ENCODE measurements around the gene PDE11A.
A peak's percentile ranks its signal among the peaks of the same experiment; 100 is the strongest.

Gene PDE11A

DNA sequence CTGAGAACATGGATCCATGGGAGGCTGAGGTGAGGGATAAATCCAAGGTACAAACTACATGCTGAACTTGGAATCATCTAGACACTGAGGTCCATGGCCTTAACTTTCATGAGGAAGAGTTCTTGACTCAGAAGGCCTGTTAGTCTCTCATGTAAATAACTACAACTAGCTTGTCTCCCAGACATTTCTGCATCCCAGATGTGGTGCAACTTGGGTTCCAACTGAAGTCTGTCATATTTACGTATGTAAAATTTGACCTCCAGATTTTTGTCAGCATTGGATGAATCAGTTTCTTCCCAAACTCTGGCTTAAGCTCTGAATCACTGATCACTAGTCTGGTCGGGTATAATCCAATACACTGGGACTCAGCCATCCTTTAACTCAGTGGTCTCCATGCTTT is 306.9 kb downstream of the PDE11A start:
- no peak for DNase-seq

DNA sequence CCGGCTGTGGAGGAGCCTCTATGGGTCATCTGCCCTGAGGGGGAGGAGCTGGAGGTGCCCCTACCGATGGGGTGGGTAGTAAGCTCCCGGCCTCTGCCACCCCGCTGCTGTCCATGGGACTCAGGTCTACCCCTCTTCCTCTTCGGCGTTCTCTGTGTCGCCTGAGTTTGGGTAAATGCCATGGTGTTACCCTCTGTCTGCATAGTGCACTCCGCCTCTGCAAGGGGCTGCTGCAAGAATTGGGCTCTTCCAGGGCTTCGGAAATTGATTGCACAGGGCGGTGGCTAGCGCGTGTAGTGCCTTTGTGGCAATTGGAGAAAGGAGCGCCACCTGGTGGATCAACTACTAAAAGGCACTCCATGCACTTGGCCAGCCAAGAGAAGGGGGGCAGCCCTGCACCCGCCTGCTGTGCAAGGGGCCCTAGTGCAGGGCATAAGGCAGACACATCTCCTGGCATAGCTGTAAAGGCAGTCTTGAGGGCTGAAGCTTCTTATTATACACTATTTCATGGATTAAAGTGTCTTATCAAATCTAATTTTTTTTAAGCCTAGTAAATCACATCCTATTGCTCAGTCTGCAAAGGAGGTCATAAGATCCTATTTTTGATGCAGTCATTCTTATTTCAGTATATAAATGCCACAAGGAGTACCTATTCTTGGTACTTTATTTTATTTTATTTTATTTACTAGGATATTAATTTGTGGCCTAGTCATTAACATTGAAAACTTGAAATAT is 308.9 kb downstream of the PDE11A start:
- peak in 48 of 56 donors; percentile 2 to 74 (median 40) for DNase-seq

DNA sequence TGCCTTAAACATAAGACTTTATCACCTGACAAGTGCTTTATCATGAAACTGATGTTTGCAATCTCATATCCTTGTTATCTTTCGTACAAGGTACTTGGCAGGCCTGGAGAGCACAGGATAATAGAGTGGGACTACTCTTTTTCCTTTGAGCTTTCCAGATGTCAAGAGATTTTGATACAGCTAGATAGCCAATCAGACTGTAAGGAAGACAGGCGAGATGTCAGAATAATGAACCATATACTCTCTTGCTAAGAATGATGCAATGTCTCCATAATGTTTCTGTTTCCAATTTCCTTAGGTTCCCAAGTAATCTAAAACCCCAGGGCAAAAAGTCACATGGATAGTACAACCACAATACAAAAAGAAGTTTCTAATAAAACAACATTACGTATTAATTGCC is 313.1 kb downstream of the PDE11A start:
- no peak for DNase-seq

DNA sequence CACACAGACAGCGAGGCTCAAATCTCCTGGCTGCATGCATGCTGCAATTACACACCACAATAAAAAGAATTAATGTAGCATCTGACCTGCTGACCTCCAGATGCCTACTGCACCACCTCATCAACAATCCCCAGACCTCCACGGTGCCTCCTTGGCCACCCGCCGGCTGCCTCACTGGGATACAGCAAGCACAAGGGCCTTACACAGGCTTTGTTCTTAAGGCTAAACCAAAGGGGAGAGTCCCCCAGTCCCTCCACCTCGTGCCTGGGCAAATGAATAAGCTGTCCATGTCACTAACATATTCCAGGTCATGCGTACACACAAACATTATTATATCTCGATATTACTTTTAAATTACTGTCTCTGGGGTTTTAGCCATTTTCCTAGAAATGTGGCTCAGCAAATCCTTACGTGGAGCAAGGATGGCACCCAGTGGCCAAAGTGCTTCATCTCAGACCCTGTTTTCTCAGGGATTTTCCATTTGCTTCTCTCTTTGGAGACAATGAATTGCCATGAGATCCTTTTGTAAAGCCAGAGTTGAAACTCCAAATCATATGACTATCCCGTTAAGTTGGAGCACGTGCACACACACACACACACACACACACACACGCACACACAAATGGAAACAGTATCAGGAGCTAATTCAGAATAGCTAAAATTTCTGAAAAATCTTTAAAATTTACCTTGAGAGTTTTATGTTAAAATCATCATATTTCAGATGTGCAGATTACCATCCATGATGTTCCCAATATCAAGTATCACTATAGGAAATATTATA is 313.8 kb downstream of the PDE11A start:
- peak in 39 of 56 donors; percentile 2 to 66 (median 19) for DNase-seq

DNA sequence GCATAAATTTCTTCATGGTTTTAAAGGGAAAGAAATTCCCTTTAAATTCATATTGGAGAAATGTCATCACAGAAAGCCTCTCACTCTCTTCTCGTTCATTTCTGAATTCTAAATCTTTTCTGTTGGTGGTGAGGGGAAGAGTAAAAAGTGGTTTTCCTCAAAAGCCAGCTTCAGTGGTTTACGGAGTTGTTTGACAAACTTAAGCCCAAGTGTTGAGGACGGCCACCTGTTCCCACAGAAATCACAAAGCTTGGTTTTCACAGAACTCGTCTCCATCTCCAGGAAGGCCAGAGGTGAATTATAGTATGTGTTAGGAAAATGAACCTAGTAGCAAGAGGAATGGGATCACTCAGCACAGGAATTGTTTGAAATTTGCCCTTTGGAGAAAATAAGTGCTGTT is 316.2 kb downstream of the PDE11A start:
- DNase-seq = no peak

DNA sequence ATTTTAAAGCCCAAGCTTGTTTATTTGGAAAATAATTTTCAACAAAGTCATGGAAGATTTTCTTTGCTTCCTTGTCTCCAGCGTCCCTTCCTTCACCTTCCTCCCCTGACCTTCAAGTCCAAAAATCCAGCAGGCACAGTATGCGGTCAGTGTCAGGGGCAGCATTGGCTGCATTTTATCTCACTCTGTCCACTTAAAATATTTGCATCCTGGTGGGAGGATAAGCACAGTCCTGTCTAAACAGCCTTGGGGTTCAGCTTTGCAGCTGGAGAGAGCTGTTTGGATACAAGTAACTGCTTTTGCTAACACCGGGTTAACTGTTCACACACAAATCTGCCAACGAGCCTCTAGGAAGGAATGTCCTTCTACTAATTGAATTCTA is 318.1 kb downstream of the PDE11A start:
- no peak for DNase-seq

DNA sequence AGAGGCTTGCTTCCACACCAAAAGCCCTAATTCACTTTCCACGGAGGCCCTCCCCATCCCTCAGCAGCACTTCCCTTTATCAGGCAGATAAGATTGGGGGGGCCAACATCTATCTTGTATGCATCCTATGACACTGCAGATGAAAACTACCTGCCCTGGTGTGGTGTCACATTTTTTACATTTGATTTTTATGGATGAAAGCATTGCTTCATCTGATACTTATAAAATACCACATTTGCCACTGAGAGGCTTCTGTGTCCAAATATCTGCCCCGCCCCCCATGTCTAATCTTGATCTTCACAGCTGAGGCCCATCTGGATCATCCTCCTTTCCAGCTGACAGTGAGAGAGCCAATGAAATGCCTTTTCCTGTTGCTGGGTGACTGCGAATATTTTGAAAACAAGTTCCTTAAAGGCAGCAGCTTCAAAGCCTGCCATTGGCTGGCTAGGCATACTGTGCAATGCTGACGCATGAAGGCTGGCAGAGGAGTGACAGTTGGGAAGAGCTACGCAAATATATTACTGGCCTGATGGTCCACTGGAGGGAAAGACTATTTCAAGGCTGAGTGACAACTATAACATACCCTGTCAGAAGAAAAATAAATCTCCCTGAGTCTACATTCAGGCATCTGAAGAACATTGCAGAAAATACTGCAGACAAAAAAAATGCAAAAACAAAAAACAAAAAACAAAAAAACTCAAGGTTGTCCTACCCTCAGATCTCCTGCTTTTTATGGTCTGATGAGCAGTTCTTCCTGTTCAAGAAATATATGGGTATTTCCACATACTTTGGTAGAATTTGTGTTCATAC is 318.7 kb downstream of the PDE11A start:
- DNase-seq = peak in 42 of 56 donors; percentile 1 to 72 (median 24)

DNA sequence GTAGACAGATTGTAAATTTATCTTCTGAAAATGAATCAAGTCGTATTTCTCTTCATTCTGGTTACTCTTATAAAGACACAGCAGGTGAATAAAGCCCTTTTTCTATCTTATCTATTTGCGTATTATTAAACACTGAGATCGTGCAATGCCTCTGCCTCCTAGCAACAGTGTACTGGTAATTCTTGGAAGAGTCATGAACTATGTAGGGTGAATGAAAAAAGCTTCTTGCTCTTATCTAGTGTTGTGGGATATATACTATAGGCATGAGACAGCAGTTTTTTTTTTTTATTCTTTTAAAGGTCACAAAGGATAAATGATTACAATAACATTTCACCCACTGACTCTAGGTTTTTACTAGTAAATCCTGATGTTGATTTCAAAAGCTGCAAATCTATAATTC is 324.2 kb downstream of the PDE11A start:
- DNase-seq = no peak

DNA sequence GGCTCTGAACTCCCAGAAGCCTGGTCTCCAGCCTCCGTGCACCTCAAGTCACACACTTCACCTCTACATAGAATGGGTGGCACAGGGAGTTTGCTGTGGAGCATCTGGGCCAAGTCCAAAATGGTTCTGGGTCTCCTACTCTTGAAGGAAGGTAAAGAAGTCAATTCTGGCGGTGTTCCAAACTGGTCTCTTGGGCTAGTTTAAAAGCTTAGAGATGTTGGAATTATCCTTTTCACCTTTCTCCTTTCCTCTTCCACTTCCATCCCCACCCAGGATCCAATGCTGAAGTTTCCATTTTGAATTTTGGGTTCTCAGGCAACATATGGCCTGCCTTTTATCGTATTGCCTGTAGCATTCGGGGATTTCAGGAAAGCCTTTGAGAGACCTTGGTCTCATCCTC is 325.2 kb downstream of the PDE11A start:
- DNase-seq = no peak

DNA sequence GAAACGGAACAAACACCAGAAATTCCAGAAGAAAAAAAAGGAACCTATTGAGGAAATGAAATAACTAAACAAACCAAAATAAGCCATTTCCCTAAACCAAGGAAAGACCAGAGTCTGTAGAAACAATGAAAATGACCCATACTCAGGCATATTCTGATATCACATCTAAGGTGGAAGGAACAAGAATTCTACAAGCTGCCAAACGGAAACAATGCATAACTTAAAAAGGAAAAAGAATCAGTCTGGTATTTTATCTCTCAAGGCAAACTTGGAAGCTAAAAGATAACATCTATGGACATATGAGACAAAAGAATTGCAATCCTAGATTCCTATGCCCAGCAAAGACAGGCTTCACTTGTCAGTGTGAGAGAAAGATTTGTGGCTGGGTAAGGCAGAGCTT is 326.2 kb downstream of the PDE11A start:
- DNase-seq = no peak

DNA sequence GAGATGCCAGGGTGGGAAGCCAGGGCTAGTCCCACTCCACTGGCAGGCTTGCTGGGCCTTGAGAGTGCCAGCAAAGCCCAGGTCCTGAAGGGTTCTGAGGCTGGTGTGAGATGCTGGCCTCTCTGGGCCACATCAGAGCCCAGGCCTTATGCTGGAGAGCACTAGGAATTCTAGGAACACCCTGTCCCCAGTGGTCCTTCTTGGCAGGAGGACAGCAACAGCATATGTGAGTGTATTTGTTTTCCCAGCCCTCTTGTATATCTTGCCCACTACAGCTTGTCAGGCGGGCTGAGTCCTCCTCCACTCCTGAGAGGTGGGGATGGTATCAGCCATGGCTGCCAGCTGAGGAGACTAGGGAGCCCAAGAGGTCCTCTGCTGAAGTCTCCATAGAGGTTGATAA is 327.0 kb downstream of the PDE11A start:
- DNase-seq = no peak

DNA sequence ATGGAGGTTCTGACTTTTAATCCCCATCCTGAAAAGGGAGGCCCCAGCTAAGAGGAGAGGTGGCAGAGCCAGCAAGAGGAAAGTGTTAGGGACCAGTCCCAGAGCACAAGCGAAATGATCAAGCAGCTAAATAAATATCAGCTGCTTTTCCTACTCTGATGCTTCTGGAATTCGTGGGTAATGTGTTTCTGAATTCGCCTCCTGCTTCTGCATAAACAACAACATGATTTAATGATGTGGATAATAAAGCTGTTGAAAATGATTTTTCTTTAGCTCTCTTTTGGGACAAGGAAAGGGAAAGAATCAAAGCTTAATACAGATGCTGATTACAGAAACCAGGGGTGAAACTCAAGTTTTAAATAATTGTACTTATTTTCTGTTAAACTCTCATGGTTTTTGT is 329.7 kb downstream of the PDE11A start:
- DNase-seq = no peak

DNA sequence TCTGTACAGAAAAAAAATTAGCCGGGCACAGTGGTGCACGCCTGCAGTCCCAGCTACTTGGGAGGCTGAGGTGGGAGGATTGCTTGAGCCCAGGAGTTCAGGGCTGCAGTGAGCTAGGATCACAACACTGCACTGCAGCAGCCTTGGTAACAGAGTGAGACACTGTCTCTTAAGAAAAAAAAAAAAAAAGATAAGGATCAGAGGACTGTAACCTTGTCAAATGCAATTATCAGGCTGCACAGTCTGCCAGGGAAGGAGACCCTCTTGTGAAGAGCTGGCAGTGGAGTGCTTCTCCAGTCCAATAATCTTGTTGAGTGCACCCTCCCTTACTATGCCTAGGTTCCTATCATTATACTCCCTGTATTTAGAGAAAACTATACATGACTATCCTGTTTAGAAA is 330.7 kb downstream of the PDE11A start:
- no peak for DNase-seq

DNA sequence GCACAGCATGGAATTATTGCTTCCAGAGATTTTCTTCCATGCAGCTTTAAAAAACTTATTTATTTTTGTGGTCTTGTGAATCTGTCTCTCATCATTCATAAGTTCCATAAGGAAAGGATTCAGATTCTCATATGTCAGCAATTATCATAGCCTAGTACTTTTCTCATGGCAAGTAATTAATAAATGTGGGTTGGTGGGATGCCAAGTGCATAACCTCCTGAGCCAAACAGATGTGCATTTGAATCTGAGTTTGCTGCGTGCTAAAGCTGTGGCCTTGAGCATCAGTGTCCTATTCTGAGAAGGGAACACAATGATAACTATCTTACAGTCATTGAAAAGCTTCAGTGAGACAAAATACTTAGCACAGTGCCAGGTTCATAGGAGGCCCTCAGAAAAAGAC is 331.9 kb downstream of the PDE11A start:
- DNase-seq = no peak

DNA sequence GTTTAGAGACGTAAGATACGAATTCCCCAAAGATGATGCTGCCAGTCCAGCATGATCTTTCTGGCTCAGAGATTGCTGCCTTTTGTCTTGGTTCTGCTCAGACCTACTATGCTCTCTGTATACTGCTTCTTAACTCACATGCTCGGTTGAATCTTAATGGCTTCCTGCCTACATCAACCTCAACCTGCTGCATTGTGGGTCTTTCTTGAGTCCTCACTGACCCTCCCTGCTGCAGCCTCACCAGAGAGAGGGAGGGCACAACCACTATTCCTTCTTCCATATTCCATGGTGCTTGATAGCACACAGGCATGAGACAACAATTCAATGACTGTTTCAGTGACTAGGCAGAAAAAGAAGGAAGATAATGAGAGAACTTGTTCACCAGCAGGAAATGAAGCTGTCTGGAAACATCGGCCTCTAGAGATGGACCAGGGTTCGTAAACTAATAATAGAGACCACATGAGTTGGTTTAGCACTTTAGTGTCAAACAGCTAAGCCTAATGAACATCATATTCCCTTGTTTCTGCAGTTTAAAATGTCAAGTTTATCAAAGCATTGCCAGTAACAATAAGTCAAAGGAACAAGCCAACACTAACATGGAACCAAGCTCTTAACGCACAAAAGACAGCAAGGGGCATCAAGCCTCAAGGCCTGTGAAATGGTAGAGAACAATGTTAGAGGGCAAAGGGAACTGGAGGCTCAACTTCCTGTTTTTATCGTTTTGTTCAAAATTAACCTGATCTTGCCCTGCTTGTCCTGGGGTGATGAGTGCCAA is 333.9 kb downstream of the PDE11A start:
- no peak for DNase-seq

DNA sequence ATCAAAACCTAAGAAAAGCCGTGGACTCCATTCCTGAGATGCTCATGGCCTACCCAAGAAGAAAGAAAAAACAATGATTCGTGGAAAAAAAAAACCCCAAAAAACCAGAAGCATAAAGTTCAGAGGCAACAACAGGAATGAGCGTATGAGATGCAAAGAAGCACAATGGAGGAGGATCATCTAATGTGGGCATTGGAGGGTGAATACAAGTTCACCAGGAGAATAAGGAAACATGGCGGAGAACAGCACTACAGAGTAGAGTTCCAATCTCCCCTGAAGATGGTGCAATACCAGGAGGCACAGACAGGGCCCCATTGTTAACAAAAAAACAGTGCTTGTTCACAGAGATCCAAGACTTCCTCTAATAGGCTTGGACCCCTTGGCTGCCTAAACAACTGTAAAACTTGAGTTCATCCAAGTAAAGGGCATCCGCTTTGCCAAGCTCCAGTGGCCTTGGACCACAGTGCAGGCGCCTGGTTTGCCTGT is 337.2 kb downstream of the PDE11A start:
- no peak for DNase-seq

DNA sequence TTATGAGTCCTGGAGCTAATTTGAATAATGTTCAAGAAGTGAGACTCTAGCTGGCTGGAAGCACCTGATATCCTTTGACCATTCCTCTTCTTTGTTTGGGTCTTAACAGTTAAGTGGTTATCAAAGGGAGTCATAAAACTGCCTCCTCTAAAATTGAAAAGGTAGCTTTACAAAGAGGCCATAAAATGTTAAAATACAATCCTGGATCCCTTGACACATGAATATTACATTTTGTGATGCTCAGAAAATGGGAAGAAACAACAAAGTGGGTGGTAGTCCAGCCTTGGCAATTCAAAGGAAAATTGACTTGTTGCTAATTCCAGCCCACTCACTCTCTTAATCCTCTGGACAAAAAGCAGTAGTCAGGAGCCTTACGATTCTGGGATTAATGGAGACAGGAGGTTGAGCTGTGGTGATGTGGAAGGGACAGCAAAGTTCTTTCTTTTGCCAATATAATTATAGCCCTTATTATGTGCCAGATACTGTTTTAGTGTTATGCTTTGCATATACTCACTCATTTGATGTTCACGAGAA is 339.2 kb downstream of the PDE11A start:
- DNase-seq = no peak

DNA sequence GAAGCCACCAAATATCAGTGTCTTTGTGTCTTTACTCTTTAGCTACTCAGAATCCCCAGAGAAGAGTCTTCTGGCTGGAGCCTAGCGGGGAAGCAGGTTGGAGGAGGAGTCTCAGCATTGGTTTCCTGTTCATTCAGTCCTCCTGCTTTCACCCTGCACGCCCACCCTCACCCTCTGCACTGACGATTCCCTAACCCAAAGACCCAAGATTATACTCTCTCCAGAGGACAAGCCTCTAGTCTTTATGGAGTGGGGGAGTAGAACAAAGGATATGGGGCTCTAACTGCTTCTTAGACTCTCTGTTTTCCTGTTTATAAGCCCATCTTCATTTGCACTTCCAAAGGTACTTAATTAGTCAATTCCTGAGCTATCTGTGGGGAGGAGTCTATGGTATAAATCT is 341.2 kb downstream of the PDE11A start:
- no peak for DNase-seq

DNA sequence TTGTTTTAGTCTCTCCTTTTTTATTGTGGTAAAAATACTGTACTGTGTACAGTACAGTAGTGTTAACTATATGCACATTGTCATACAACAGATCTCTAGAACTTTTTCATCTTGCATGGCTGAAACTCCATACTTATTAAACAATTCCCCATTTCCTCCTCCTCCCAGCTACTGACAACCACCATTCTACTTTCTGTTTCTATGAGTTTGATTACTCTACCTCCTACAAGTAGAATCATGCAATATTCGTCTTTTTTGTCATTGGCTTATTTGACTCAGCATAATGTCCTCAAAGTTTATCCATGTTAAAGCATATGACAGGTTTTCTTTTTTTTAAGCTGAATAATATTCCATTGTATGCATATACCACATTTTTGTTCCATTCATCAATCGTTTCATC is 341.8 kb downstream of the PDE11A start:
- DNase-seq = no peak

DNA sequence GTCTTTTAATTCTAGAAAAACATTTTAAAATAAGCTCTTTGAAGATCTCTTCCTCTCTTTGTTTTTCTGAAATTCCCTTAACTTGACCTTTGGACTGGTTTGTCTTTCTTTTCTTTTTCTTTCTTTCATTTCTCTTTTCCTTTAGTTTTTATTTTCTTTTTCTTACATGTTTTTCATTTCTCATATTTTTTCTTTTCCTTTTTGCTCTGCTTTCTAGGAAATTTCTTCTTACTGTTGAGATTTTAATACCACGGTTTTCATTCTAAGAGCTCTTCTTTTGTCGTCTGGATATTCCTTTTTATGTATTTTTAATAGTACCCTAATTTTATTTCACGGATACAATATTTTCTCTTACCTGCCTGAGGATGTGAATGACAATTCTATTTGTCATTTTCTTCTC is 342.2 kb downstream of the PDE11A start:
- DNase-seq = no peak

DNA sequence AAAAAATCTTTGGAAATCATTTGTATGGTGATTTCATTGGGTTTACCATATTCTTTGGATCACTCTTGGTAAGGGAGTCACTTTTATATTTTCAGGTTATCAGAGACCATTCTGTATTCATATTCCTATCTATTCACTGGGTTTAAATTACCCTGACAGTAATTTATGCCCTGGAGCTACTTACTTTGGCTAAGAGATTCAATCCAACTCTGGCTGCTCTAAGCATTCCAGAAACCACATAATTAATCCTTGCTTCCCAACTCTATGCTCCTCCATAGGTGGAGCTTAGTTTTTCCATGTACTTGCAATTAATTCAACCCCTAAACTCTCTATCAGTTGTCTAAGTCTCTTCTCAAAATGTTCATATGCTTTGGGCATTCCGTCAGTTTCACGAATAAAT is 343.7 kb downstream of the PDE11A start:
- DNase-seq = no peak
